Brain microvascular endothelial cell (primary cell): ENCODE measurements around the gene FGFR3.

Experiments used
- DNase-seq: peaks from one replicate; pipeline ENCODE4 v3.0.0-alpha.2; 2020
- H3K27ac ChIP-seq: fragments of 250-450 bp; sonication (Bioruptor Pico); 2 replicates; pipeline ENCODE4 v1.5.1; 2020; ENCODE audit warnings: mild to moderate bottlenecking, moderate library complexity
- H3K27me3 ChIP-seq: fragments of 250-450 bp; sonication (Bioruptor Pico); replicated peaks from 2 replicates; pipeline ENCODE4 v1.5.1; 2020; ENCODE audit warnings: mild to moderate bottlenecking
- H3K36me3 ChIP-seq: fragments of 250-450 bp; sonication (Bioruptor Pico); replicated peaks from 2 replicates; pipeline ENCODE4 v1.5.1; 2020; ENCODE audit warnings: mild to moderate bottlenecking
- H3K4me3 ChIP-seq: 2 replicates; pipeline ENCODE4 v1.5.1; 2011; ENCODE audit warnings: low read depth, mild to moderate bottlenecking, control low read depth, low read length, moderate library complexity
- in situ Hi-C: cut with HindIII; loops from 2 replicates; pipeline ENCODE4 v1.10.0; 2017; ENCODE audit warnings: low sequenced_read_pairs, low pct_ligation_motif_present
- TF ChIP-seq, protein P1 (sequence below): IDR thresholded peaks from 2 replicates; pipeline ENCODE4 v1.5.1; 2011; ENCODE audit warnings: low read depth, mild to moderate bottlenecking, moderate library complexity, low read length, control low read depth, inconsistent platforms; ENCODE audit errors: missing control alignments

Gene FGFR3

DNA sequence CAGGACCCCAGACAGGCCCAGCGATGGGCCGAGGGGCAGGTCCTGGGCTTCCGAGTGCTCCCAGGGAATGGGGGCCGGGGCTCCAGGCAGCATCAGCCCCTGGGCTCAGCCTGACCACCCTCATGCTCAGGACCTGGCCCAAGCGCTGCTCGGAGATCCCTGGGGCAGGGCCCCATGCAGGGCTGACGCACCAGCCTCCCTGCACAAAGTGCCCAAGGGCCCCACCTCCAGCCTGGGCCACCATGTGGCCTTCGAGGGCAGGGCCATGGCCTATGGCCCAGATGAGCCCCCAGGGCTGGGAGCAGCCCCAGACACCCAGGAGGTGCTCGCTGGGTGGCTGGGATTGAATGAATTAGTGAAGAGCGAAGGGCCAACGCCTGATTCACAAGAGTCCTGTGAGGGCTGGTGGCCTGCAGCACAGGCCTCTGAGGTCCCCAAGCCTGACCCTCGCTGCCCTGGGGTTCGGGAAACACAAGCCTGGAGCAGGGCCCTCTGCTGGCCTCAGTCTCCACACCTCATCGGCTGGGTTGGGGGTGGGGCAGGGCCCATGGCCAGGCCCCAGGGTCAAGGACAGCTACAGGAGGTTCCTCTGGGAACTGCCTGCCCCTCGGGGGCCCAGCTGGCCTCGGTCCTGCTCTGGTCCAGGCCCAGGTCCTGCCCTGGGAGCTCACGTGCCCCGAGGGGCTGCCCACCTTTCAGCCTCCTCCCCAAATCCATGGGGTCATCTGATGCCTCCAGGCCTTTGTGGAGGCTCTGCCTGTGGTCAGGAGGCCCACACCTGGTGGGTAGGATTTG is 13.3 kb upstream of the FGFR3 start:
- Histone ChIP-seq H3K27ac (no peak overlapping the region), H3K4me3 (no peak overlapping the region), H3K36me3 (no peaks in the 10 kb centered on the region), H3K27me3 (no peaks in the 10 kb centered on the region)
- in situ Hi-C loops, result no loop called here
- TF ChIP-seq, protein P1, sequence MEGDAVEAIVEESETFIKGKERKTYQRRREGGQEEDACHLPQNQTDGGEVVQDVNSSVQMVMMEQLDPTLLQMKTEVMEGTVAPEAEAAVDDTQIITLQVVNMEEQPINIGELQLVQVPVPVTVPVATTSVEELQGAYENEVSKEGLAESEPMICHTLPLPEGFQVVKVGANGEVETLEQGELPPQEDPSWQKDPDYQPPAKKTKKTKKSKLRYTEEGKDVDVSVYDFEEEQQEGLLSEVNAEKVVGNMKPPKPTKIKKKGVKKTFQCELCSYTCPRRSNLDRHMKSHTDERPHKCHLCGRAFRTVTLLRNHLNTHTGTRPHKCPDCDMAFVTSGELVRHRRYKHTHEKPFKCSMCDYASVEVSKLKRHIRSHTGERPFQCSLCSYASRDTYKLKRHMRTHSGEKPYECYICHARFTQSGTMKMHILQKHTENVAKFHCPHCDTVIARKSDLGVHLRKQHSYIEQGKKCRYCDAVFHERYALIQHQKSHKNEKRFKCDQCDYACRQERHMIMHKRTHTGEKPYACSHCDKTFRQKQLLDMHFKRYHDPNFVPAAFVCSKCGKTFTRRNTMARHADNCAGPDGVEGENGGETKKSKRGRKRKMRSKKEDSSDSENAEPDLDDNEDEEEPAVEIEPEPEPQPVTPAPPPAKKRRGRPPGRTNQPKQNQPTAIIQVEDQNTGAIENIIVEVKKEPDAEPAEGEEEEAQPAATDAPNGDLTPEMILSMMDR, result no peak
- no peak for DNase-seq

DNA sequence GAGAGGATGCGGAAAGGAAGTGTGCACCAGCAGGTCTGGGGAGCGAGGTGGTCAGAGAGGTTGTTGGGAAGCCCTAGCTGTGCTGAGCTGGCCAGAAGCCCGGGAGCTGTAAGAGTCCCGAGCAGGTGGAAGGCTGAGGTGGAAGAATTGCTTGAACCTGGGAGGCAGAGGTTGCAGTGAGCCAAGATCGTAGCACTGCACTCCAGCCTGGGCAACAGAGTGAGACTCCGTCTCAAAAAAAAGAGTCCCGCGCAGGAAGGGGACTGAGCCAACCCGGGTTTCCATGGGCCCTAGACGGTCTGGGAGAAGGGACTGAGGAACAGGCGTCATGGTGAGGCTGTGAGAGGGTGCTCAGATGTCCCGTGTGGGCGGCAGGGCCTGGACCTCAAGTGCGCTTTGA is 12.7 kb upstream of the FGFR3 start:
- H3K27ac ChIP-seq, result no peak overlapping the region
- in situ Hi-C loops, result no loop called here
- H3K27me3 ChIP-seq, result no peaks in the 10 kb centered on the region
- TF ChIP-seq, protein P1, result no peak
- no peak for DNase-seq
- no peak overlapping the region for H3K4me3 ChIP-seq
- H3K36me3 ChIP-seq, result no peaks in the 10 kb centered on the region

DNA sequence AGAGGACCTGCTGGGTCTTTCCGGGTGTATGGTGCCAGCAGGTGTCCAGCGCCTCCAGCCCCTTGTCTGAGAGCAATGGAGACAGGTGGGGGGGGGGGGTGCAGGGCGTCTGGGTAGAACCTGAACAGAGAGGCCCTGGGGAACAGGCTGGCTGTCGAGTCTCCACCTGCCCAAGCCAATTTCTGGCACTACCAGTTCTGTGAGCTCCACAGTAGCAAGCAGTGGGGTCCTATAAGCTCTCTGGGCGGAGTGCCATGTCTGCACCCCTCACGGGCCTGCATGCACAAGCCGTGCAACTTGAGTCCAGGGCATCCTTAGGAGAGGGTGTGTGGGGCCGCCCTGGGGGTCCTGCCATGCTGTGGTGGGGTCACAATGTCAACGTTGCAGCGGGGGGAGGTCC is 10.1 kb upstream of the FGFR3 start:
- Histone ChIP-seq H3K4me3 (no peak overlapping the region), H3K27ac (no peak overlapping the region), H3K27me3 (no peaks in the 10 kb centered on the region), H3K36me3 (no peaks in the 10 kb centered on the region)
- TF ChIP-seq, protein P1, result no peak
- no peak for DNase-seq
- in situ Hi-C loops, result no loop called here

DNA sequence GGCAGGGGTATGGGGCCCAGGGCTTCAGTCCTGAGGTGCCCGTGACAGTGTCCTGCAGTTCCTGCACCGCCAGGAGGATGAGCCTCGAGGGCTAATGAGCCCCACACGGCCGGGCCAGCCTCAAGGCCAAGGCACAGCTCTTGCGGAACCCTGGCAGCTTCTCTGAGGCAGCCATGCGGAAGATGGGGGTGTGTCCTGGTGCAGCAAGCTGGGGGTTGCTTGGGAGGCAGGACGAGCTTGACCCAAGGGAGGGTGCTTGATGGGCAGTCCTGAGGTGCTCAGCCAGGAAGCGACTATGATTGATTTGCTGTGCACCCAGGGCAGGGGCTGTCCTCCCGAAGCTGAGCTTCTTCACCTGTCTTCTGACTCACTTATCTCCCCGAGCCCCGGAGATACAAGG is 9.1 kb upstream of the FGFR3 start:
- Histone ChIP-seq H3K4me3 (no peak overlapping the region), H3K36me3 (no peaks in the 10 kb centered on the region), H3K27ac (no peak overlapping the region), H3K27me3 (no peaks in the 10 kb centered on the region)
- no peak for DNase-seq
- TF ChIP-seq, protein P1, result no peak
- in situ Hi-C loops, result no loop called here

DNA sequence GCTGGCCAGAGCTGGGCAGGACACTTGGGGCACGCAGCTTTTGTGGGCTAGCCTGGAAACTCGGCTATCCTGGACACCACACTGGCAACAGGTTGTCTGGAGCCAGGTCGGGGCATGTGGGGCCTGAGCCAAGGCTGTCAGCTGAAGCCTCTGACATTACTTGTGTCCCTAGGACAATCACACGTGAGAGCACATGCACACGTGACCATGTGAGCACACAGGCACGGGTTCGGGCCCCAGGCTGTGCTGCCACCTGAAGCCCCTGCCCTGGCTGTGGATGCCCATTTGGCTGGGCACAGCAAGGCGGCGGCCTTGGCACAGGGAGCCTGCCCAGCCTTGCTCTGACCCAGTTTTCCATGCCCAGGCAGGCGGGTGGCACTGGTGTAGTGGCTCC is 8.7 kb upstream of the FGFR3 start:
- DNase-seq, result no peak
- H3K4me3 ChIP-seq, result no peak overlapping the region
- H3K27ac ChIP-seq, result no peak overlapping the region
- TF ChIP-seq, protein P1, result no peak
- H3K36me3 ChIP-seq, result no peaks in the 10 kb centered on the region
- in situ Hi-C loops, result no loop called here
- H3K27me3 ChIP-seq, result no peaks in the 10 kb centered on the region
